Measurements from ENCODE around the gene LCOR.

DNA sequence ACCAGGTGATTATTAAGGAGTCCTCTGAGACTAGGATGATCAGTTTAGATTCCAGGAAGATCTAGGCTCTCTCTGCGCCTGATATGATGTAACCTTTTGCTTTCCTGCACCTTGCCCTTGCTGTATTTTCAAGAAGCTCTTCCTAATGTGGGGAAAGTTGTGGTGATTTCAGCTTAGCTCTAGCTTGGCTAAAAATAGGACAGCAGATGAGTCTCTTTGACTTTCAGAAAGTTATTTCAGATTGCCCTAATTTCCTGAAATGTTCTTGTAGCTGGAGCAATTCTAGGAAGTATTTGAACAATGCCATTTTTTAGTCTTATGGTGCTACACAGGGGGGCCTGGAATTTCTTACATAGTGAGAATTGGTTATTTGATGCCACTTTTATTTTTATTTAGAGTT is 3.8 kb downstream of the LCOR start:
- TF ChIP-seq CTCF (IDR thresholded peaks at IDR 0.05): no peak
- TF ChIP-seq EP300 (IDR thresholded peaks at IDR 0.05): no peak

Measured in suprapubic skin (tissue), 3 donors.